Effector memory CD8-positive, alpha-beta T cell (primary cell): ENCODE results near the gene OR2A42.
"Not testable (repeated sequence)": the region's sequence is repeated elsewhere in the genome, so short reads cannot be mapped to it uniquely, and the experiment has no call there.

ENCODE experiments used
- ATAC-seq: fragments of 150-1000 bp; cut with Tn5 transposase; replicated peaks from 2 replicates; pipeline ENCODE4 v1.10.0; 2021; ENCODE audit warnings: mild to moderate bottlenecking, moderate library complexity
- DNase-seq, 3 experiments: peaks; one replicate each; pipeline ENCODE4 v3.0.0; 2021
- H3K27ac Mint-ChIP-seq, 2 donors: one replicate each; pipeline ENCODE4 v1.8.0; 2022; ENCODE audit warnings: mild to moderate bottlenecking in 2 of 2, mixed read lengths in 2 of 2, moderate library complexity in 2 of 2
- H3K27me3 Mint-ChIP-seq, 2 donors: one replicate each; pipeline ENCODE4 v1.8.0; 2022; ENCODE audit warnings: mixed read lengths in 2 of 2
- H3K36me3 Mint-ChIP-seq: one replicate; pipeline ENCODE4 v1.8.0; 2022; ENCODE audit warnings: mild to moderate bottlenecking, moderate library complexity, mixed read lengths; ENCODE audit not compliant: insufficient read depth
- H3K4me1 Mint-ChIP-seq, 2 donors: one replicate each; pipeline ENCODE4 v1.8.0; 2022; ENCODE audit warnings: low read depth in 2 of 2, mixed read lengths in 2 of 2
- H3K4me3 Mint-ChIP-seq, 2 donors: one replicate each; pipeline ENCODE4 v1.8.0; 2022; ENCODE audit warnings: mild to moderate bottlenecking in 2 of 2, mixed read lengths in 2 of 2, moderate library complexity in 2 of 2
- H3K9me3 Mint-ChIP-seq, 2 donors: one replicate each; pipeline ENCODE4 v1.8.0; 2022; ENCODE audit warnings: mixed read lengths in 2 of 2

The OR2A42 gene

DNA sequence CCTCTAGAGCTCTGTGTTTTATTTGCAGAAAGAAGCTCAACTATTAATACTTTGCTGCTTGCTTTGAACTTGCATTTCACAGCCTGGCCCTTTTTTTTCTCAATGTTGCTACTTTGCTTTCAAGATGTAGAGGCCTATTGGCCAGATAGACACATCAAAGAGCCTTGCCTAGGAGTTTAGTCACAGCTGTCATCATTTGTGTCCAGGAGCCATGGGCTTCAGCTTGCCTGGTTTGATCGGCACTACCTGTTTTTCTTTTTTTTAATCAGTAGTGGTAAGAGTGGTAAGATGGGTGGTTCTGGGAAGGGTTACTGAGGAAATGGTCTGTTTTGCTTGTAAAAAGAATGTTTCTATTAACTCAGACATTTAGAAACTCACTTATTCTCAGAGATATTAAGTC is 37.4 kb downstream of the OR2A42 start:
- ATAC-seq, H3K36me3 Mint-ChIP-seq, H3K4me3 Mint-ChIP-seq, DNase-seq, H3K4me1 Mint-ChIP-seq, H3K9me3 Mint-ChIP-seq, H3K27me3 Mint-ChIP-seq, H3K27ac Mint-ChIP-seq: not testable (repeated sequence)

DNA sequence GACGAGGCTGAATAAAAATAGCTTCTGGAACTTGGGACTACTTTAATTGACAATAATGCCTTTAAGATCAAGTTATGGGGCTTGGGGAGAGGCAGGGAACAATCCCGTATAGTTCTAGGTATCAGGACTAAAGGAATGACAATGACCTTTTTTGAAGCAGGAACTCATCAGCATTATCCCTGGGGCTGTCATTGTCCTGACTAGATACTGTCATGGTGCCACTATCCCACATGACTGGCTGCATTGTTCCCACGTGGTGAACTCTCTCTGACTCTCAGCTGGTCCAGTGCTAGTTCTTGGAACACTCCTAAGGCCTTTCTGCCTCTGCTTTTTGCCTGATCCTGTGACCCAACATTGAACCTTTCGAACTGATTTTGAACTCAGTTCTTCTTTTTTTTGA is 40.5 kb downstream of the OR2A42 start:
- not testable (repeated sequence) for H3K4me1 Mint-ChIP-seq, ATAC-seq, H3K9me3 Mint-ChIP-seq, H3K36me3 Mint-ChIP-seq, H3K27ac Mint-ChIP-seq, H3K4me3 Mint-ChIP-seq, DNase-seq, H3K27me3 Mint-ChIP-seq

GRCh38 chr7:144195212-144195872 is 44.1 kb downstream of the OR2A42 start, which contains the start of gene ARHGEF35:
ARHGEF35 (minus strand) TSS chr7:144195833; CDS start chr7:144188383, 7,450 bp downstream.
- DNase-seq, H3K4me3 Mint-ChIP-seq: not testable (repeated sequence)

GRCh38 chr7:144194453-144194852 is 45.0 kb downstream of the OR2A42 start:
- not testable (repeated sequence) for H3K9me3 Mint-ChIP-seq, H3K27ac Mint-ChIP-seq, H3K27me3 Mint-ChIP-seq, H3K4me3 Mint-ChIP-seq, DNase-seq, ATAC-seq, H3K4me1 Mint-ChIP-seq, H3K36me3 Mint-ChIP-seq

More at GRCh38 chr7:144195212-144195872, 44.1 kb downstream of the OR2A42 start, which contains the start of gene ARHGEF35:
- H3K4me1 Mint-ChIP-seq, H3K36me3 Mint-ChIP-seq, H3K27ac Mint-ChIP-seq, H3K9me3 Mint-ChIP-seq, H3K27me3 Mint-ChIP-seq: not testable (repeated sequence)
- ATAC-seq = peak; percentile 66

DNA sequence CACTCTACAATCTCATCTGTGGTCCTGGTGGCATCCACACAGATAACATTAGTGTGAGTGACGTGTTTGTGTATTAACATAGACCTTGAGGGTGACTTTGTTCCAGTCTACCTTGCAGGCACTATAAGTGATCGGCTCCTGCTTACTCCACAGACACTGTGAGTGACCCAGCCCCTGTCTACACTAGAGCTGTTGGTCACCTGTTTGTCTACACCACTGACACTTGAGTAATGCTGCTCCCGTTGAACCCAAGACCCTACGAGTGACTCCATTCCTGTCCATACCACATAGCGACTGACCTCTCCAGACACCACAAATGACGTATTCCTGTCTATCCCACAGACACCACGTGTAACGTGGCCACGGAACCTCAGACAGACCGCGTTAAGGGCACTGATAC is 45.6 kb downstream of the OR2A42 start:
- not testable (repeated sequence) for H3K27ac Mint-ChIP-seq, H3K27me3 Mint-ChIP-seq, H3K36me3 Mint-ChIP-seq, H3K4me1 Mint-ChIP-seq, DNase-seq, H3K9me3 Mint-ChIP-seq, H3K4me3 Mint-ChIP-seq
- ATAC-seq = peak; percentile 32

DNA sequence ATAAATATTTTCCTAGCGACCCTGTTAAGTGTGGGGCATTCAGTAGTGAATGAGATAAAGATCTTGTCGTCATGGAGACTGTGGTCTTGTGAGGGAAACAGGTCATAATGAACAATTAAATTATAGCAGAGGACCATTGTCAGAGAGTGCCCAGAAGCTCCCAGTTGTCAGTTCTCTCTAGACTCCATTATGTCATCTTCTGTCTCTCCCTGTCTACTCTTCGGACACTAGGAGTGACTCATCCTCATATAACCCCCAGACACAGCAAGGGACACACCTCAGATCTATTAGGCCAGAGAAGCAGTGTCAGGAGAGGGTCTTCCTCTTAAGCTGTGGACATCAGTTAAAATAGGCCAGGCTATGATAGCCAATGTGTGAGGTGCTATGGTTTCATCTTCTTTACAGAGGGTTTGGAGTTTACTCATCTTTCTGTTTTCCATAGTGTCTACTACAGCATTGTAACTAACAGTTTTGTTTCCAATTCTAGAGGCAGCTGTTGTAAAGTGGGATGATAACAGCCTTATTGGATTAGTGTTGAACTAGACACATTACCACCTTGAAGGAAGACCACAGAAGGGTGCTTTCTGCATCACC is 50.7 kb downstream of the OR2A42 start:
- H3K36me3 Mint-ChIP-seq, H3K27ac Mint-ChIP-seq, H3K27me3 Mint-ChIP-seq, H3K4me3 Mint-ChIP-seq, DNase-seq, H3K4me1 Mint-ChIP-seq, H3K9me3 Mint-ChIP-seq: not testable (repeated sequence)
- ATAC-seq = peak; percentile 36

- not testable (repeated sequence) for H3K27ac Mint-ChIP-seq, H3K27me3 Mint-ChIP-seq, H3K4me3 Mint-ChIP-seq, H3K9me3 Mint-ChIP-seq, DNase-seq, H3K36me3 Mint-ChIP-seq, H3K4me1 Mint-ChIP-seq, ATAC-seq
These were observed 51.6 kb downstream of the OR2A42 start for GRCh38 chr7:144187848-144188247.

GRCh38 chr7:144183166-144183565 is 56.2 kb downstream of the OR2A42 start, which contains the start of gene CTAGE4:
CTAGE4 (plus strand) TSS chr7:144183466; CDS start chr7:144183504, 38 bp downstream.
- not testable (repeated sequence) for H3K27ac Mint-ChIP-seq, H3K27me3 Mint-ChIP-seq, H3K9me3 Mint-ChIP-seq, H3K36me3 Mint-ChIP-seq, ATAC-seq, H3K4me1 Mint-ChIP-seq, H3K4me3 Mint-ChIP-seq, DNase-seq

GRCh38 chr7:144179165-144179479 is 60.3 kb downstream of the OR2A42 start:
- H3K27ac Mint-ChIP-seq, H3K4me1 Mint-ChIP-seq, H3K36me3 Mint-ChIP-seq, H3K9me3 Mint-ChIP-seq, ATAC-seq, DNase-seq, H3K4me3 Mint-ChIP-seq: not testable (repeated sequence)
- peaks cover 12 to 27% of the 10 kb centered on the region in 2 donors for H3K27me3 Mint-ChIP-seq

GRCh38 chr7:144178380-144179164 is 60.8 kb downstream of the OR2A42 start:
- peak; percentile 84 for ATAC-seq
- not testable (repeated sequence) for H3K9me3 Mint-ChIP-seq, H3K4me3 Mint-ChIP-seq, H3K27ac Mint-ChIP-seq, H3K36me3 Mint-ChIP-seq, H3K4me1 Mint-ChIP-seq
- DNase-seq = peak; percentile 14 to 22 (median 15)
- H3K27me3 Mint-ChIP-seq = peaks cover 12 to 27% of the 10 kb centered on the region in 2 donors
